ENCODE results near the gene DMKN. TPM values are rescaled to one million over a fixed set of nuclear protein-coding genes. Genes with fewer than 3 reads are reported as not detected.

The DMKN gene
- total and polyA plus RNA-seq, 4 donors, result 1.4 to 9.4 (median 2.4) TPM

- 96% methylated on average over 4 of the region's 4 CpGs for WGBS
- H3K27ac ChIP-seq (ENCODE audit: low read depth in 1 of 2, low read length in 2 of 2), result no peak overlapping the region
Observed at GRCh38 chr19:35502751-35503150, 10.7 kb downstream of the DMKN start.

GRCh38 chr19:35501684-35502083 is 11.8 kb downstream of the DMKN start:
- Histone ChIP-seq H3K4me3 (ENCODE audit: low read depth in 1 of 3, low read length in 3 of 3) (no peak overlapping the region), H3K9me3 (ENCODE audit: control insufficient read depth in 4 of 4, low read length in 3 of 4) (no peaks in the 10 kb centered on the region), H3K9ac (ENCODE audit: low read depth in 1 of 2, low read length in 2 of 2) (no peak overlapping the region), H3K27ac (ENCODE audit: low read depth in 1 of 2, low read length in 2 of 2) (no peak overlapping the region), H3K36me3 (ENCODE audit: control insufficient read depth in 4 of 4, insufficient read depth in 3 of 4, low read depth in 1 of 4, low read length in 3 of 4) (no peaks in the 10 kb centered on the region), H3K4me1 (ENCODE audit: control insufficient read depth in 4 of 4, insufficient read depth in 4 of 4, low read length in 3 of 4) (peaks cover 0 to 6% (median 1%) of the 10 kb centered on the region in 4 donors), H3K27me3 (ENCODE audit: control insufficient read depth in 4 of 4, insufficient read depth in 4 of 4, low read length in 3 of 4) (no peaks in the 10 kb centered on the region)
- WGBS, result 89% methylated on average over 15 of the region's 15 CpGs
- DNase-seq (ENCODE audit: low spot score), result no peak
- no peak for TF ChIP-seq HNF4A (conservative IDR thresholded peaks at IDR 0.05)
- no peak for TF ChIP-seq NR2F2 (IDR thresholded peaks at IDR 0.05)
- no peak for TF ChIP-seq RAD21 (IDR thresholded peaks at IDR 0.05)
- TF ChIP-seq CTCF (IDR thresholded peaks at IDR 0.05; ENCODE audit: low read depth, low read length, missing input control), result no peak
- no peak for TF ChIP-seq GABPA (IDR thresholded peaks at IDR 0.05 in 1 of 2, conservative IDR thresholded peaks at IDR 0.05 in 1 of 2)
- TF ChIP-seq ZBTB33 (IDR thresholded peaks at IDR 0.05), result no peak
- TF ChIP-seq TAF1 (conservative IDR thresholded peaks at IDR 0.05), result no peak
- TF ChIP-seq SP1 (IDR thresholded peaks at IDR 0.05), result no peak
- TF ChIP-seq FOXA1 (IDR thresholded peaks at IDR 0.05), result no peak

More at GRCh38 chr19:35502751-35503150, 10.7 kb downstream of the DMKN start:
- H3K36me3 ChIP-seq (ENCODE audit: control insufficient read depth in 4 of 4, insufficient read depth in 3 of 4, low read depth in 1 of 4, low read length in 3 of 4), result no peaks in the 10 kb centered on the region
- no peak overlapping the region for H3K4me3 ChIP-seq (ENCODE audit: low read depth in 1 of 3, low read length in 3 of 3)
- no peaks in the 10 kb centered on the region for H3K27me3 ChIP-seq (ENCODE audit: control insufficient read depth in 4 of 4, insufficient read depth in 4 of 4, low read length in 3 of 4)
- TF ChIP-seq REST (IDR thresholded peaks at IDR 0.05) (no peak), RAD21 (IDR thresholded peaks at IDR 0.05) (no peak), ZBTB33 (IDR thresholded peaks at IDR 0.05) (no peak), HNF4A (conservative IDR thresholded peaks at IDR 0.05) (no peak), FOXA1 (IDR thresholded peaks at IDR 0.05) (no peak), NR2F2 (IDR thresholded peaks at IDR 0.05) (no peak), GABPA (IDR thresholded peaks at IDR 0.05 in 1 of 2, conservative IDR thresholded peaks at IDR 0.05 in 1 of 2) (no peak), HNF4G (IDR thresholded peaks at IDR 0.05) (no peak), TAF1 (conservative IDR thresholded peaks at IDR 0.05) (no peak), MAX (IDR thresholded peaks at IDR 0.05) (no peak), SP1 (IDR thresholded peaks at IDR 0.05) (no peak), FOXA2 (IDR thresholded peaks at IDR 0.05) (no peak), JUND (IDR thresholded peaks at IDR 0.05) (no peak), ATF3 (IDR thresholded peaks at IDR 0.05) (no peak)
- H3K9ac ChIP-seq (ENCODE audit: low read depth in 1 of 2, low read length in 2 of 2), result no peak overlapping the region
- no peak for DNase-seq (ENCODE audit: low spot score)
- no peaks in the 10 kb centered on the region for H3K9me3 ChIP-seq (ENCODE audit: control insufficient read depth in 4 of 4, low read length in 3 of 4)
- H3K4me1 ChIP-seq (ENCODE audit: control insufficient read depth in 4 of 4, insufficient read depth in 4 of 4, low read length in 3 of 4), result peaks cover 0 to 6% (median 1%) of the 10 kb centered on the region in 4 donors
